ENCODE data around the gene MYO5A. TPM values are rescaled to one million over a fixed set of nuclear protein-coding genes. Genes with fewer than 3 reads are reported as not detected.

MYO5A gene
- polyA plus RNA-seq, 1 of the 3 experiments (the other 2 are of a cell fraction) = 11.0 TPM

GRCh38 chr15:52369030-52369429 is 159.7 kb downstream of the MYO5A start:
- H4K20me1 ChIP-seq (ENCODE audit: insufficient read depth) = no peaks in the 10 kb centered on the region
- no peak for DNase-seq

DNA sequence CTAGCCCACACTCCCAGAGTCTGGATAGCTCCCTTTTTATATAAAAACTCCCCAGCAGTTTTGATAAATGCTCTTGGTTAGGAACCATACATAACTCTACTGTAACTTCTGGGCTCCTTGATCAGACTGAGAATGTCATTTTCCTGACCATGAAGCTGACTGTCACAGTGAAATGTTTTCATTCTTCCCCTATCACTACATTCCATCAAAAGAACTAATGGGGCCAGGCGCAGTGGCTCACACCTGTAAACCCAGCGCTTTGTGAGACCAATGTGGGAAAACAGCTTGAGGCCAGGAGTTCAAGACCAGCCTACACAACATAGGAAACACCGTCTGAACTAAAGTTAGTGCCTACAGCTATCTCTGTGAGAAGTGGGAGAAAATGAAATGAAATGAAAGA is 160.3 kb downstream of the MYO5A start:
- no peak overlapping the region for H2AFZ ChIP-seq (ENCODE audit: low read depth)
- H3K9me3 ChIP-seq = no peaks in the 10 kb centered on the region
- H3K27ac ChIP-seq (ENCODE audit: low read depth in 2 of 2, low read length in 1 of 2) = no peak overlapping the region
- WGBS (ENCODE audit: low lambda C conversion rate) = 81% methylated on average over 3 of the region's 3 CpGs
- no peaks in the 10 kb centered on the region for H3K9me2 ChIP-seq
- no peak overlapping the region for H3K4me3 ChIP-seq (ENCODE audit: low read depth in 2 of 2, low read length in 1 of 2)
- H3K4me1 ChIP-seq (ENCODE audit: control insufficient read depth in 1 of 2, insufficient read depth in 2 of 2, low read depth in 1 of 2, low read length in 1 of 2) = no peaks in the 10 kb centered on the region
- no peak overlapping the region for H3K4me2 ChIP-seq
- H4K20me1 ChIP-seq (ENCODE audit: insufficient read depth) = no peaks in the 10 kb centered on the region
- no peak overlapping the region for H3K9ac ChIP-seq
- ChIA-PET CTCF (interaction anchor here (0.8 to 1.6 kb wide), 4 partner anchors 11 to 367 kb away, joined by 3 to 6 read pairs (median 5); no protein-coding TSS in a partner anchor), POLR2A (no interaction called here)
- TF ChIP-seq FOXM1 (IDR thresholded peaks at IDR 0.05; ENCODE audit: low read depth) (no peak), MEF2A (IDR thresholded peaks at IDR 0.05; ENCODE audit: borderline replicate concordance, low read depth) (no peak), ELF1 (IDR thresholded peaks at IDR 0.05) (no peak), SIN3A (IDR thresholded peaks at IDR 0.05; ENCODE audit: borderline replicate concordance, low read depth, low read length) (no peak), EZH2phosphoT487 (IDR thresholded peaks at IDR 0.05; ENCODE audit: borderline replicate concordance, low read depth) (no peak), CHD2 (IDR thresholded peaks at IDR 0.05; ENCODE audit: low read length, partially characterized antibody) (no peak), IRF3 (IDR thresholded peaks at IDR 0.05; ENCODE audit: low read depth, low read length) (no peak), RFX5 (IDR thresholded peaks at IDR 0.05; ENCODE audit: low read length) (no peak), GABPA (IDR thresholded peaks at IDR 0.05; ENCODE audit: low read depth) (no peak), TCF12 (IDR thresholded peaks at IDR 0.05) (no peak), FOXJ3 (CRISPR knock-in tag; IDR thresholded peaks at IDR 0.05) (no peak), NFIC (IDR thresholded peaks at IDR 0.05; ENCODE audit: borderline replicate concordance) (no peak)
- TF ChIP-seq, protein P1, sequence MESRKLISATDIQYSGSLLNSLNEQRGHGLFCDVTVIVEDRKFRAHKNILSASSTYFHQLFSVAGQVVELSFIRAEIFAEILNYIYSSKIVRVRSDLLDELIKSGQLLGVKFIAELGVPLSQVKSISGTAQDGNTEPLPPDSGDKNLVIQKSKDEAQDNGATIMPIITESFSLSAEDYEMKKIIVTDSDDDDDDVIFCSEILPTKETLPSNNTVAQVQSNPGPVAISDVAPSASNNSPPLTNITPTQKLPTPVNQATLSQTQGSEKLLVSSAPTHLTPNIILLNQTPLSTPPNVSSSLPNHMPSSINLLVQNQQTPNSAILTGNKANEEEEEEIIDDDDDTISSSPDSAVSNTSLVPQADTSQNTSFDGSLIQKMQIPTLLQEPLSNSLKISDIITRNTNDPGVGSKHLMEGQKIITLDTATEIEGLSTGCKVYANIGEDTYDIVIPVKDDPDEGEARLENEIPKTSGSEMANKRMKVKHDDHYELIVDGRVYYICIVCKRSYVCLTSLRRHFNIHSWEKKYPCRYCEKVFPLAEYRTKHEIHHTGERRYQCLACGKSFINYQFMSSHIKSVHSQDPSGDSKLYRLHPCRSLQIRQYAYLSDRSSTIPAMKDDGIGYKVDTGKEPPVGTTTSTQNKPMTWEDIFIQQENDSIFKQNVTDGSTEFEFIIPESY (IDR thresholded peaks at IDR 0.05; ENCODE audit: borderline replicate concordance, low read depth) = no peak
- TF ChIP-seq, protein P2, sequence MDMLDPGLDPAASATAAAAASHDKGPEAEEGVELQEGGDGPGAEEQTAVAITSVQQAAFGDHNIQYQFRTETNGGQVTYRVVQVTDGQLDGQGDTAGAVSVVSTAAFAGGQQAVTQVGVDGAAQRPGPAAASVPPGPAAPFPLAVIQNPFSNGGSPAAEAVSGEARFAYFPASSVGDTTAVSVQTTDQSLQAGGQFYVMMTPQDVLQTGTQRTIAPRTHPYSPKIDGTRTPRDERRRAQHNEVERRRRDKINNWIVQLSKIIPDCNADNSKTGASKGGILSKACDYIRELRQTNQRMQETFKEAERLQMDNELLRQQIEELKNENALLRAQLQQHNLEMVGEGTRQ (IDR thresholded peaks at IDR 0.05; ENCODE audit: borderline replicate concordance, low read depth, low read length) = no peak
- peaks cover 31 to 39% of the 10 kb centered on the region in 2 experiments for H3K36me3 ChIP-seq (replicated peaks in 1 of 2; ENCODE audit: control insufficient read depth in 1 of 2, insufficient read depth in 2 of 2, low read length in 1 of 2)
- no peak for DNase-seq
- no peaks in the 10 kb centered on the region for H3F3A ChIP-seq (replicated peaks; ENCODE audit: insufficient read depth)
- H3K79me2 ChIP-seq (ENCODE audit: insufficient read depth) = no peaks in the 10 kb centered on the region
- H3K27me3 ChIP-seq (ENCODE audit: insufficient read depth) = no peaks in the 10 kb centered on the region

More at GRCh38 chr15:52369030-52369429, 159.7 kb downstream of the MYO5A start:
- no peaks in the 10 kb centered on the region for H3K9me3 ChIP-seq
- no peak overlapping the region for H3K4me2 ChIP-seq
- no peaks in the 10 kb centered on the region for H3K9me2 ChIP-seq
- H3K36me3 ChIP-seq (replicated peaks in 1 of 2; ENCODE audit: control insufficient read depth in 1 of 2, insufficient read depth in 2 of 2, low read length in 1 of 2) = peaks cover 32 to 41% of the 10 kb centered on the region in 2 experiments
- H3K4me1 ChIP-seq (ENCODE audit: control insufficient read depth in 1 of 2, insufficient read depth in 2 of 2, low read depth in 1 of 2, low read length in 1 of 2) = no peaks in the 10 kb centered on the region
- no peak overlapping the region for H3K4me3 ChIP-seq (ENCODE audit: low read depth in 2 of 2, low read length in 1 of 2)
- POLR2A ChIA-PET = interaction anchor here (1.1 kb wide), 1 partner anchor 12 kb away, joined by 3 read pairs; no protein-coding TSS in a partner anchor
- no peak overlapping the region for H3K9ac ChIP-seq
- no peak overlapping the region for H2AFZ ChIP-seq (ENCODE audit: low read depth)
- no peak for TF ChIP-seq RAD21 (IDR thresholded peaks at IDR 0.05; ENCODE audit: low read length)
- TF ChIP-seq TEAD4 (IDR thresholded peaks at IDR 0.05; ENCODE audit: borderline replicate concordance, insufficient read depth) = no peak
- TF ChIP-seq YY1 (IDR thresholded peaks at IDR 0.05; ENCODE audit: low read depth) = no peak
- TF ChIP-seq ELF1 (IDR thresholded peaks at IDR 0.05) = no peak
- no peak for TF ChIP-seq GATA2 (CRISPR knock-in tag; IDR thresholded peaks at IDR 0.05)
- TF ChIP-seq POLR2AphosphoS5 (IDR thresholded peaks at IDR 0.05; ENCODE audit: low read depth, low read length) = no peak
- TF ChIP-seq GABPA (IDR thresholded peaks at IDR 0.05; ENCODE audit: low read depth) = no peak
- TF ChIP-seq MXI1 (IDR thresholded peaks at IDR 0.05; ENCODE audit: low read depth, low read length) = no peak
- TF ChIP-seq RXRA (IDR thresholded peaks at IDR 0.05; ENCODE audit: borderline replicate concordance, low read depth) = no peak
- TF ChIP-seq FOXJ3 (CRISPR knock-in tag; IDR thresholded peaks at IDR 0.05) = no peak
- TF ChIP-seq CHD2 (IDR thresholded peaks at IDR 0.05; ENCODE audit: low read length, partially characterized antibody) = no peak
- CTCF ChIA-PET = interaction anchor here (0.8 to 1.6 kb wide), 4 partner anchors 11 to 38 kb away, joined by 3 to 6 read pairs (median 5); no protein-coding TSS in a partner anchor
- H3K79me2 ChIP-seq (ENCODE audit: insufficient read depth) = no peaks in the 10 kb centered on the region
- WGBS (ENCODE audit: low lambda C conversion rate) = 96% methylated on average over 3 of the region's 3 CpGs
- no peaks in the 10 kb centered on the region for H3K27me3 ChIP-seq (ENCODE audit: insufficient read depth)
- no peak overlapping the region for H3K27ac ChIP-seq (ENCODE audit: low read depth in 2 of 2, low read length in 1 of 2)
- H3F3A ChIP-seq (replicated peaks; ENCODE audit: insufficient read depth) = no peaks in the 10 kb centered on the region

Measured in SK-N-SH (cell line).